ENCODE data around the gene PRR14L.
A peak's percentile ranks its signal among the peaks of the same experiment; 100 is the strongest.
"Not testable (repeated sequence)": the region's sequence is repeated elsewhere in the genome, so short reads cannot be mapped to it uniquely, and the experiment has no call there.

Gene PRR14L

DNA sequence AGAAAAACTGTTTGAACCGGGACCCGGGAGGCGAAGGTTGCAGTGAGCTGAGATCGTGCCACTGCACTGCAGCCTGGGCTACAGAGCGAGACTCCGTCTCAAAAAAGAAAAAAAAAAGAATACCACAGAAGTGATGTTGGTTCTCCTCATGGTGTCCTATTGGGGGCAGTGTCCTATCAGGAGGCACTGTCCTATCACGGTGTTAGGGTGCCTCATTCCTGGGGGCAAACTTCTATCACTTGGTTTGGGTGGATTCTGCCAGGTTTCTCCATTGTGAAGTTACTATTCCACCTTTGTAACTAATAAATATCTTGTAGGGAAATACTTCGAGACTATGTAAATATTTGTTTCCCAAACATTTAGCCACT, 19.6 kb downstream of the PRR14L start:
- TF ChIP-seq, protein P1, sequence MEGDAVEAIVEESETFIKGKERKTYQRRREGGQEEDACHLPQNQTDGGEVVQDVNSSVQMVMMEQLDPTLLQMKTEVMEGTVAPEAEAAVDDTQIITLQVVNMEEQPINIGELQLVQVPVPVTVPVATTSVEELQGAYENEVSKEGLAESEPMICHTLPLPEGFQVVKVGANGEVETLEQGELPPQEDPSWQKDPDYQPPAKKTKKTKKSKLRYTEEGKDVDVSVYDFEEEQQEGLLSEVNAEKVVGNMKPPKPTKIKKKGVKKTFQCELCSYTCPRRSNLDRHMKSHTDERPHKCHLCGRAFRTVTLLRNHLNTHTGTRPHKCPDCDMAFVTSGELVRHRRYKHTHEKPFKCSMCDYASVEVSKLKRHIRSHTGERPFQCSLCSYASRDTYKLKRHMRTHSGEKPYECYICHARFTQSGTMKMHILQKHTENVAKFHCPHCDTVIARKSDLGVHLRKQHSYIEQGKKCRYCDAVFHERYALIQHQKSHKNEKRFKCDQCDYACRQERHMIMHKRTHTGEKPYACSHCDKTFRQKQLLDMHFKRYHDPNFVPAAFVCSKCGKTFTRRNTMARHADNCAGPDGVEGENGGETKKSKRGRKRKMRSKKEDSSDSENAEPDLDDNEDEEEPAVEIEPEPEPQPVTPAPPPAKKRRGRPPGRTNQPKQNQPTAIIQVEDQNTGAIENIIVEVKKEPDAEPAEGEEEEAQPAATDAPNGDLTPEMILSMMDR (conservative IDR thresholded peaks at IDR 0.05), result peak; percentile 51; the same call in 1 of the 2 replicates
- no peak for TF ChIP-seq ZFX (IDR thresholded peaks at IDR 0.05)
- H3K27ac ChIP-seq, result no peak overlapping the region; the same call in 1 of the 2 replicates

DNA sequence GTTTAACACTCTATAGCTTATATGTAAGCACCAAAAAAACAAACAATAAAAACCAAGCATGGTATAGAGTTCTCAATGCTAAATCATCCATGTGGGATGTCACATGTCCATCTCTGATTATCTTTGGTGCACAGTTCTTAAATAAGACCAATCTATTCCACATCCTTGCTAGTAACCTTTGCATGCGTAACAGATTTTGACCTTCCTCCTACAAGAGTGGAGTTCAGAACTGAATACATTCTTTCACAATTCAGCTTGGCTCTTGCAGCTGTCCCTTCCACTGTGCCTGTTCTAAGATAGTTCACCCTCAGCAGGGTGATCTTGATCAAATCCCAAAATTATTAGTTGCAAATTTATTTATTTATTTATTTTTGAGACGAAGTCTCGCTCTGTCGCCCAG, 21.1 kb downstream of the PRR14L start:
- TF ChIP-seq, protein P1 (conservative IDR thresholded peaks at IDR 0.05), result no peak
- no peak for TF ChIP-seq ZFX (IDR thresholded peaks at IDR 0.05)
- no peak overlapping the region for H3K27ac ChIP-seq

DNA sequence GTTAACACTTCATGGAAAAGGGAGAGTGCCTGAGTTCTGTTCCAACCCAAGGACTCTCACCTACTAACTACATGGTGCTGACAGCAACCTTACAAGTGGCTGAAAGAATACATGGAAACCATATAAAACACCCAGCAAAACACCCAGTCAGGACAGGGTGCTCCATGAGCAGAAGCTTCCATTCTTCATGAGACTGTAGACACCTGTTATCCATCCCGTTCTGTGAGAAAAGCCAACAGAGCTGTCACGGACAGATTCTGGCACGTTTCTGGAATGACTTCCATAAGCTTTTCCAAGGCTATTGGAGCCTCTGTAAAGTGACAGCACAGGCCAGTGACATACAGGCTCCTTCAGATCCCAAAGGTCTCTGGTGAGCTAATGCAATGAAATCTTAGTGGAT, 23.2 kb downstream of the PRR14L start:
- no peak overlapping the region for H3K27ac ChIP-seq
- TF ChIP-seq, protein P1 (conservative IDR thresholded peaks at IDR 0.05), result no peak
- no peak for TF ChIP-seq ZFX (IDR thresholded peaks at IDR 0.05)

DNA sequence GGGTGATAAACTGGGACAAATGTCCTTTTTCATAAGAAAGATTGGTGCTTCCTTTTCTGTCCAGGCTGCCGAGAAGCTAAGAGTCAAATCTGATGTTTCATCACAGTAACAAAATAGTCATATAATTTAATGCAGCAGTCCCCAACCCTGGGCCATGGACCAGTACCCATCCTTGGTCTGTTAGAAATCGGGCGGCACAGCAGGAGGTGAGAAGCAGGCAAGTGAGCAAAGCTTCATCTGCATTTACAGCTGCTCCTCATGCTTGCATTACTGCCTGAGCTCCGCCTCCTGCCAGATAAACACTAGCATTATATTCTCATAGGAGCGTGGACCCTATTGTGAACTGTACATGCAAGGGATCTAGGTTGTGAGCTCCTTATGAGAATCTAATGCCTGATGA, 26.2 kb downstream of the PRR14L start:
- no peak overlapping the region for H3K27ac ChIP-seq
- TF ChIP-seq, protein P1 (conservative IDR thresholded peaks at IDR 0.05), result no peak
- no peak for TF ChIP-seq ZFX (IDR thresholded peaks at IDR 0.05)

DNA sequence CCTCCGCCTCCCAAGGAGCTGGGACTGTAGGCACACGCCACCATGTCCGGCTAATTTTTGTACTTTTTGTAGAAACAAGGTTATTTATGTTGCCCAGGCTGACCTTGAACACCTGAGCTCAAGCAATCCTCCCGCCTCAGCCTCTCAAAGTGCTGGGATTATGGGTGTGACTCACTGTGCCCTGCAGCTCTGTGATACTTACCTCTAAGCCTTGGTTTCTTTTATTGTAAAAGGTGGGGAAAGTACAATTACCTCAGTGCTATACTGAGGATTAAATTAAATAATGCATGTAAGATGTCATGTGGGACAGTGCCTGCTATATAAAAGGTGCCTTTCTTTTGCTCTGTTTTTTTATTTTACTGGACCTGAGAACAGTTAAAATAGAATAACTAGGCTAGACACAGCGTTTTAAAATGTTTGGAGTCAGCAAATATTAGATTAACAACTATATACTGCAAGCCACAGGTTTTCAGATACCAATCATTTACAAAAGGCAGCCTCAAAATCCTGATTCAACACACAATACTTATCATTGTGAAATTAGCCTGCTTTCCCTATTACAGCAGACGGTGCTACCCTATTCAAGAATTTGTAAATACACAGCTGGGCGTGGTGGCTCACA, 30.0 kb downstream of the PRR14L start:
- no peak overlapping the region for H3K27ac ChIP-seq
- TF ChIP-seq, protein P1 (conservative IDR thresholded peaks at IDR 0.05), result no peak
- TF ChIP-seq ZFX (IDR thresholded peaks at IDR 0.05), result no peak

DNA sequence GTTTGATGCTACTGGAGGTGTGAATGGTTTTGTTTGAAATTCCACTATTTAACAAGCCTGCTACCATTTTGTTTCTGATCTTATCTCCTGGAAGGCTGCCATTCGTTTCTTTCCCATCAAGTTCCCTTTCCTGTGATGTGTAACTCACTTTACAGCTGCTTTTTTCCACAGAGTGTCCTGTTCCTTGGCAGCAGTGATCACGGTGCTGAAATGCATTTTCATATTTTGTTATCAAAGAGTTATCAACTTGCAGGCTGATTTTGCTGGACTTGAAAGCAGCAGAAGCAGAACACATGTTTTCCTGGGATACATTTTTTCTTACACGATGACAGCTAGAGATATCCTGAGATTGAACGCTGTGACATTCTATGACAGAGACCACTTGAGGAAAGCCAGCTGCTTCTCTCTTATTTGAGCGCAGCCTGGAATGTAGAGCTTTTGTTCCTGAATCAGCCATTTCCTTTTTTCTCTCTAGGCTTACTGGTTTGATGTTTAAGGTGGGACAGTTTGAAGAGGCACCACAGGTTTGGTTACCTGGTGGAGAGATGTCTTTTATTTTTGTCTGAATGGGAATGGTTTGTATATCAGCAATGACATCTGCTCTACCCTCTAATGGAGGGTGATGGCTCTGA, 34.7 kb downstream of the PRR14L start:
- no peak overlapping the region for H3K27ac ChIP-seq
- no peak for TF ChIP-seq ZFX (IDR thresholded peaks at IDR 0.05)
- TF ChIP-seq, protein P1 (conservative IDR thresholded peaks at IDR 0.05), result no peak

DNA sequence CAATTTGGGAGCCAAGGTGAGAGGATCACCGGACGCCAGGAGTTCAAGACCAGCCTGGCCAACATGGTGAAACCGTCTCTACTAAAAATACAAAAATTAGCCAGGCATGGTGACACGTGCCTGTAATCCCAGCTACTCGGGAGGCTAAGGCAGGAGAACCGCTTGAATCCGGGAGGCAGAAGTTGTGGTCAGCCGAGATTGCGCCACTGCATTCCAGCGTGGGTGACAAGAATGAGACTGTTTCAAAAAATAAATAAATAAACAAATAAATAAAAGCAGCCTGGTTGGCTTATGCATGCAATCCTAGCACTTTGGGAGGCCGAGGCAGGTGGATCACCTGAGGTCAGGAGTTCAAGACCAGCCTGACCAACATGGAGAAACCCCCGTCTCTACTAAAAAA, 38.7 kb downstream of the PRR14L start:
- not testable (repeated sequence) for H3K27ac ChIP-seq

DNA sequence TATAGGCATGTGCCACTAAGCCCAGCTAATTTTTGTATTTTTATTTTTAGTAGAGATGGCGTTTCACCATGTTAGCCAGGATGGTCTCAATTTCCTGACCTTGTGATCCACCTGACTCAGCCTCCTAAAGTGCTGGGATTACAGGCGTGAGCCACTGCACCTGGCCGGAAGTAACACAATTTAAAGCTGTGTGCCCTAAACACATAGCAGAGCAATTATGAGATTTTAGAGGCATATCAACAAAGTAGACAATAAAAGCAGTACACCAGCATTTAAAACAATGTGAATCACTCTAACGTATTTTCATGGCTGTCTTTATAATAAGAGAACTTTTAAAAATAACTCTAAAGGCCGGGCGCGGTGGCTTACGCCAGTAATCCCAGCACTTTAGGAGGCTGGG, 42.4 kb downstream of the PRR14L start:
- no peak overlapping the region for H3K27ac ChIP-seq
- TF ChIP-seq ZFX (IDR thresholded peaks at IDR 0.05), result no peak
- TF ChIP-seq, protein P1 (conservative IDR thresholded peaks at IDR 0.05), result no peak

All from C4-2B (cell line).